ENCODE results near the gene FEZF2.
A peak's percentile ranks its signal among the peaks of the same experiment; 100 is the strongest.

FEZF2 gene

GRCh38 chr3:62368290-62368704 is 5.1 kb downstream of the FEZF2 start:
- intact Hi-C loops (cut with DNase I; ENCODE audit: low total_unique reads), result no loop called here
- Histone ChIP-seq H3K4me1 (peaks cover 0 to 55% (median 33%) of the 10 kb centered on the region in 4 donors), H3K9me3 (no peaks in the 10 kb centered on the region), H3K4me3 (peak overlapping the region in 1 of 2 donors; percentile 30), H3K27me3 (peaks cover 8 to 78% of the 10 kb centered on the region in 2 donors), H3K27ac (no peak overlapping the region), H3K36me3 (no peaks in the 10 kb centered on the region)
- no peak for DNase-seq
- no peak for TF ChIP-seq CTCF (IDR thresholded peaks at IDR 0.05)

GRCh38 chr3:62367763-62368195 is 5.6 kb downstream of the FEZF2 start:
- Histone ChIP-seq H3K9me3 (no peaks in the 10 kb centered on the region), H3K4me1 (peaks cover 0 to 50% (median 28%) of the 10 kb centered on the region in 4 donors), H3K27ac (no peak overlapping the region), H3K4me3 (no peak overlapping the region), H3K27me3 (peaks cover 8 to 76% of the 10 kb centered on the region in 2 donors), H3K36me3 (no peaks in the 10 kb centered on the region)
- intact Hi-C loops (cut with DNase I; ENCODE audit: low total_unique reads), result no loop called here
- TF ChIP-seq CTCF (IDR thresholded peaks at IDR 0.05), result no peak
- DNase-seq, result no peak

GRCh38 chr3:62366126-62366484 is 7.2 kb downstream of the FEZF2 start:
- TF ChIP-seq CTCF (IDR thresholded peaks at IDR 0.05), result no peak
- Histone ChIP-seq H3K9me3 (no peaks in the 10 kb centered on the region), H3K4me3 (no peak overlapping the region), H3K4me1 (peaks cover 0 to 33% (median 17%) of the 10 kb centered on the region in 4 donors), H3K27me3 (peaks cover 8 to 66% of the 10 kb centered on the region in 2 donors), H3K27ac (no peak overlapping the region), H3K36me3 (no peaks in the 10 kb centered on the region)
- intact Hi-C loops (cut with DNase I; ENCODE audit: low total_unique reads), result no loop called here
- DNase-seq, result no peak

GRCh38 chr3:62365391-62366125 is 7.8 kb downstream of the FEZF2 start:
- no peaks in the 10 kb centered on the region for H3K9me3 ChIP-seq
- TF ChIP-seq CTCF (IDR thresholded peaks at IDR 0.05), result no peak
- peaks cover 3 to 61% of the 10 kb centered on the region in 2 donors for H3K27me3 ChIP-seq
- peaks cover 0 to 27% (median 15%) of the 10 kb centered on the region in 4 donors for H3K4me1 ChIP-seq
- H3K27ac ChIP-seq, result no peak overlapping the region
- intact Hi-C loops (cut with DNase I; ENCODE audit: low total_unique reads), result no loop called here
- H3K36me3 ChIP-seq, result no peaks in the 10 kb centered on the region
- H3K4me3 ChIP-seq, result no peak overlapping the region
- no peak for DNase-seq

GRCh38 chr3:62364191-62364590 is 9.2 kb downstream of the FEZF2 start:
- H3K4me1 ChIP-seq, result peaks cover 0 to 14% (median 9%) of the 10 kb centered on the region in 4 donors
- H3K27me3 ChIP-seq, result peaks cover 0 to 57% of the 10 kb centered on the region in 2 donors
- H3K27ac ChIP-seq, result no peak overlapping the region
- no peak for DNase-seq
- H3K9me3 ChIP-seq, result no peaks in the 10 kb centered on the region
- intact Hi-C loops (cut with DNase I; ENCODE audit: low total_unique reads), result no loop called here
- no peak overlapping the region for H3K4me3 ChIP-seq
- no peaks in the 10 kb centered on the region for H3K36me3 ChIP-seq
- TF ChIP-seq CTCF (IDR thresholded peaks at IDR 0.05), result no peak
